Measurements from ENCODE around the gene SYT15. TPM values are rescaled to one million over a fixed set of nuclear protein-coding genes. Genes with fewer than 3 reads are reported as not detected.
"Not testable (repeated sequence)": the region's sequence is repeated elsewhere in the genome, so short reads cannot be mapped to it uniquely, and the experiment has no call there.

The SYT15 gene
- total and polyA plus RNA-seq, 2 donors (not counting 1 experiment from before 2014, with no cell fraction given) = 0.18 to 0.94 TPM

- CTCF ChIA-PET; H3K9me3 Mint-ChIP-seq (ENCODE audit: insufficient read depth); H3K27ac Mint-ChIP-seq; ATAC-seq (ENCODE audit: low read depth); H3K4me3 Mint-ChIP-seq; H3K36me3 ChIP-seq (replicated peaks in 1 of 2; ENCODE audit: control extremely low read depth in 1 of 2, control insufficient read depth in 1 of 2, extremely low read depth in 1 of 2, insufficient read depth in 2 of 2, low read length in 1 of 2); H3K9me3 ChIP-seq (ENCODE audit: control extremely low read depth in 1 of 3, control insufficient read depth in 2 of 3, insufficient read depth in 1 of 3, low read length in 2 of 3); POLR2A ChIA-PET; H3K9ac ChIP-seq (ENCODE audit: low read length); H3K27ac ChIP-seq (ENCODE audit: low read length in 2 of 2); H3K4me1 Mint-ChIP-seq; H2AFZ ChIP-seq (ENCODE audit: insufficient read depth, low read depth, low read length, poor library complexity, severe bottlenecking); H3K79me2 ChIP-seq (ENCODE audit: control insufficient read depth, insufficient read depth, low read length); H4K20me1 ChIP-seq (ENCODE audit: control insufficient read depth, insufficient read depth, low read length, poor library complexity, severe bottlenecking); H3K4me3 ChIP-seq (ENCODE audit: control extremely low read depth in 1 of 5, extremely low read depth in 1 of 5, insufficient read depth in 1 of 5, low read depth in 2 of 5, low read length in 4 of 5); DNase-seq; H3K27me3 ChIP-seq (replicated peaks in 1 of 4; ENCODE audit: control extremely low read depth in 1 of 4, control insufficient read depth in 3 of 4, insufficient read depth in 4 of 4, low read length in 3 of 4); H3K4me1 ChIP-seq (ENCODE audit: control insufficient read depth in 2 of 2, insufficient read depth in 2 of 2, low read length in 2 of 2); intact Hi-C loops (cut with micrococcal nuclease); H3K27me3 Mint-ChIP-seq; H3K4me2 ChIP-seq (replicated peaks; ENCODE audit: low read depth, low read length, poor library complexity, severe bottlenecking): not testable (repeated sequence)
- WGBS (ENCODE audit: insufficient coverage) = no CpG with 5 or more reads among the region's 4 CpGs
Observed at GRCh38 chr10:46573884-46574283, 5.0 kb upstream of the SYT15 start.

- H3K9ac ChIP-seq (ENCODE audit: low read length); H2AFZ ChIP-seq (ENCODE audit: insufficient read depth, low read depth, low read length, poor library complexity, severe bottlenecking); H3K4me3 ChIP-seq (ENCODE audit: control extremely low read depth in 1 of 5, extremely low read depth in 1 of 5, insufficient read depth in 1 of 5, low read depth in 2 of 5, low read length in 4 of 5); intact Hi-C loops (cut with micrococcal nuclease); ATAC-seq (ENCODE audit: low read depth); H3K27me3 Mint-ChIP-seq; H3K4me1 Mint-ChIP-seq; H3K4me3 Mint-ChIP-seq; CTCF ChIA-PET; H3K27me3 ChIP-seq (replicated peaks in 1 of 4; ENCODE audit: control extremely low read depth in 1 of 4, control insufficient read depth in 3 of 4, insufficient read depth in 4 of 4, low read length in 3 of 4); H3K9me3 ChIP-seq (ENCODE audit: control extremely low read depth in 1 of 3, control insufficient read depth in 2 of 3, insufficient read depth in 1 of 3, low read length in 2 of 3); H3K4me2 ChIP-seq (replicated peaks; ENCODE audit: low read depth, low read length, poor library complexity, severe bottlenecking); H3K36me3 ChIP-seq (replicated peaks in 1 of 2; ENCODE audit: control extremely low read depth in 1 of 2, control insufficient read depth in 1 of 2, extremely low read depth in 1 of 2, insufficient read depth in 2 of 2, low read length in 1 of 2); H3K4me1 ChIP-seq (ENCODE audit: control insufficient read depth in 2 of 2, insufficient read depth in 2 of 2, low read length in 2 of 2); H3K79me2 ChIP-seq (ENCODE audit: control insufficient read depth, insufficient read depth, low read length); POLR2A ChIA-PET; H3K27ac Mint-ChIP-seq; DNase-seq; H4K20me1 ChIP-seq (ENCODE audit: control insufficient read depth, insufficient read depth, low read length, poor library complexity, severe bottlenecking); H3K27ac ChIP-seq (ENCODE audit: low read length in 2 of 2); H3K9me3 Mint-ChIP-seq (ENCODE audit: insufficient read depth): not testable (repeated sequence)
- WGBS (ENCODE audit: insufficient coverage) = no CpG with 5 or more reads among the region's 50 CpGs
Observed at GRCh38 chr10:46577624-46578473, 1.1 kb upstream of the SYT15 start.

GRCh38 chr10:46579378-46579777, 450 bp downstream of the SYT15 start:
- H3K4me3 Mint-ChIP-seq; ATAC-seq (ENCODE audit: low read depth); H3K9ac ChIP-seq (ENCODE audit: low read length); H3K27ac Mint-ChIP-seq; H3K4me3 ChIP-seq (ENCODE audit: control extremely low read depth in 1 of 5, extremely low read depth in 1 of 5, insufficient read depth in 1 of 5, low read depth in 2 of 5, low read length in 4 of 5); H3K9me3 Mint-ChIP-seq (ENCODE audit: insufficient read depth); H3K27ac ChIP-seq (ENCODE audit: low read length in 2 of 2); CTCF ChIA-PET; H3K4me1 Mint-ChIP-seq; intact Hi-C loops (cut with micrococcal nuclease); H3K9me3 ChIP-seq (ENCODE audit: control extremely low read depth in 1 of 3, control insufficient read depth in 2 of 3, insufficient read depth in 1 of 3, low read length in 2 of 3); H3K27me3 ChIP-seq (replicated peaks in 1 of 4; ENCODE audit: control extremely low read depth in 1 of 4, control insufficient read depth in 3 of 4, insufficient read depth in 4 of 4, low read length in 3 of 4); H3K79me2 ChIP-seq (ENCODE audit: control insufficient read depth, insufficient read depth, low read length); H3K4me1 ChIP-seq (ENCODE audit: control insufficient read depth in 2 of 2, insufficient read depth in 2 of 2, low read length in 2 of 2); POLR2A ChIA-PET; H3K27me3 Mint-ChIP-seq; H3K36me3 ChIP-seq (replicated peaks in 1 of 2; ENCODE audit: control extremely low read depth in 1 of 2, control insufficient read depth in 1 of 2, extremely low read depth in 1 of 2, insufficient read depth in 2 of 2, low read length in 1 of 2); DNase-seq; H4K20me1 ChIP-seq (ENCODE audit: control insufficient read depth, insufficient read depth, low read length, poor library complexity, severe bottlenecking); H3K4me2 ChIP-seq (replicated peaks; ENCODE audit: low read depth, low read length, poor library complexity, severe bottlenecking); H2AFZ ChIP-seq (ENCODE audit: insufficient read depth, low read depth, low read length, poor library complexity, severe bottlenecking): not testable (repeated sequence)
- WGBS (ENCODE audit: insufficient coverage) = no CpG with 5 or more reads among the region's 21 CpGs

GRCh38 chr10:46581997-46582396, 3.1 kb downstream of the SYT15 start:
- H3K27ac Mint-ChIP-seq; H3K4me1 ChIP-seq (ENCODE audit: control insufficient read depth in 2 of 2, insufficient read depth in 2 of 2, low read length in 2 of 2); H3K9me3 Mint-ChIP-seq (ENCODE audit: insufficient read depth); H3K4me2 ChIP-seq (replicated peaks; ENCODE audit: low read depth, low read length, poor library complexity, severe bottlenecking); H2AFZ ChIP-seq (ENCODE audit: insufficient read depth, low read depth, low read length, poor library complexity, severe bottlenecking); H3K4me3 Mint-ChIP-seq; H3K27ac ChIP-seq (ENCODE audit: low read length in 2 of 2); H3K9ac ChIP-seq (ENCODE audit: low read length); DNase-seq; H3K79me2 ChIP-seq (ENCODE audit: control insufficient read depth, insufficient read depth, low read length); H3K4me1 Mint-ChIP-seq; H3K36me3 ChIP-seq (replicated peaks in 1 of 2; ENCODE audit: control extremely low read depth in 1 of 2, control insufficient read depth in 1 of 2, extremely low read depth in 1 of 2, insufficient read depth in 2 of 2, low read length in 1 of 2); H4K20me1 ChIP-seq (ENCODE audit: control insufficient read depth, insufficient read depth, low read length, poor library complexity, severe bottlenecking); intact Hi-C loops (cut with micrococcal nuclease); H3K27me3 Mint-ChIP-seq; H3K9me3 ChIP-seq (ENCODE audit: control extremely low read depth in 1 of 3, control insufficient read depth in 2 of 3, insufficient read depth in 1 of 3, low read length in 2 of 3); H3K4me3 ChIP-seq (ENCODE audit: control extremely low read depth in 1 of 5, extremely low read depth in 1 of 5, insufficient read depth in 1 of 5, low read depth in 2 of 5, low read length in 4 of 5); POLR2A ChIA-PET; ATAC-seq (ENCODE audit: low read depth); H3K27me3 ChIP-seq (replicated peaks in 1 of 4; ENCODE audit: control extremely low read depth in 1 of 4, control insufficient read depth in 3 of 4, insufficient read depth in 4 of 4, low read length in 3 of 4); CTCF ChIA-PET: not testable (repeated sequence)
- WGBS (ENCODE audit: insufficient coverage) = 90% methylated on average over 3 of the region's 12 CpGs
